B cell (primary cell): ENCODE data around the gene HYOU1. TPM values are rescaled to one million over a fixed set of nuclear protein-coding genes. Genes with fewer than 3 reads are reported as not detected.

Source experiments
- ATAC-seq: fragments of 200-7000 bp; cut with Tn5 transposase; one replicate; pipeline ENCODE4 v1.10.0; 2021; ENCODE audit warnings: low read depth, mild to moderate bottlenecking, moderate number of reproducible peaks, moderate library complexity
- CTCF ChIA-PET: fragments of 350-600 bp; sonication (Branson Sonifier 250); formaldehyde crosslinking; loops from one replicate; lab custom pipeline; 2021; ENCODE audit warnings: antibody characterized with exemption, inconsistent platforms; lab: Charles Lee
- POLR2A ChIA-PET: fragments of 350-600 bp; sonication (Branson Sonifier 250); formaldehyde crosslinking; loops from one replicate; lab custom pipeline; 2021; ENCODE audit warnings: antibody characterized with exemption; lab: Charles Lee
- DNase-seq: peaks from one replicate; pipeline ENCODE4 v3.0.0; 2013
- H2AFZ ChIP-seq: 2 replicates; pipeline ENCODE4 v1.6.1; 2012; ENCODE audit warnings: mild to moderate bottlenecking, low read depth, low read length; ENCODE audit not compliant: insufficient read depth, poor library complexity, severe bottlenecking
- H3K27ac ChIP-seq, 2 donors: 1 replicate in 1 of 2; 2 replicates in 1 of 2; pipeline ENCODE4 v1.5.1; 2012 to 2013; ENCODE audit warnings: low read length in 2 of 2, mild to moderate bottlenecking in 2 of 2, moderate library complexity in 1 of 2
- H3K27me3 ChIP-seq, 4 experiments: fragments of 200-600 bp in 1 of 4; sonication (generic) in 1 of 4; replicated peaks in 1 of 4; 1 replicate in 2 of 4; 2 replicates in 2 of 4; pipeline versions ENCODE4 v1.6.1 to v1.7.0; 2013 to 2016; ENCODE audit warnings: low read length in 3 of 4, mild to moderate bottlenecking in 2 of 4, mixed read lengths in 1 of 4, moderate library complexity in 1 of 4; ENCODE audit not compliant: insufficient read depth in 4 of 4, control insufficient read depth in 3 of 4; ENCODE audit errors: control extremely low read depth in 1 of 4
- H3K36me3 ChIP-seq, 2 experiments: replicated peaks in 1 of 2; 1 replicate in 1 of 2; 2 replicates in 1 of 2; pipeline versions ENCODE4 v1.6.1 to v1.7.1; 2013; ENCODE audit warnings: low read length in 1 of 2; ENCODE audit not compliant: insufficient read depth in 2 of 2, control insufficient read depth in 1 of 2; ENCODE audit errors: control extremely low read depth in 1 of 2, extremely low read depth in 1 of 2
- H3K4me1 ChIP-seq, 2 donors: fragments of 200-600 bp in 1 of 2; sonication (generic) in 1 of 2; 1 replicate in 1 of 2; 2 replicates in 1 of 2; pipeline versions ENCODE4 v1.5.1 to v1.6.1; 2013 to 2017; ENCODE audit warnings: low read length in 2 of 2; ENCODE audit not compliant: control insufficient read depth in 2 of 2, insufficient read depth in 2 of 2
- H3K4me2 ChIP-seq: replicated peaks from 2 replicates; pipeline ENCODE3; 2012; ENCODE audit warnings: mild to moderate bottlenecking, low read depth, low read length; ENCODE audit not compliant: poor library complexity, severe bottlenecking
- H3K4me3 ChIP-seq, 5 experiments: fragments of 200-600 bp in 1 of 5; sonication (generic) in 1 of 5; 1 replicate in 3 of 5; 2 replicates in 2 of 5; pipeline versions ENCODE4 v1.5.1 to v1.7.0; 2011 to 2016; ENCODE audit warnings: low read length in 4 of 5, mild to moderate bottlenecking in 4 of 5, low read depth in 2 of 5, control low read depth in 1 of 5, moderate library complexity in 1 of 5; ENCODE audit not compliant: insufficient read depth in 1 of 5; ENCODE audit errors: control extremely low read depth in 1 of 5, extremely low read depth in 1 of 5
- H3K79me2 ChIP-seq: fragments of 200-600 bp; sonication (generic); one replicate; pipeline ENCODE4 v1.6.0; 2016; ENCODE audit warnings: low read length; ENCODE audit not compliant: control insufficient read depth, insufficient read depth
- H3K9ac ChIP-seq: fragments of 200-600 bp; sonication (generic); 2 replicates; pipeline ENCODE4 v1.6.1; 2017; ENCODE audit warnings: mild to moderate bottlenecking, low read length, moderate library complexity
- H3K9me3 ChIP-seq, 3 donors: one replicate each; pipeline versions ENCODE4 v1.6.1 to v1.7.1; 2013; ENCODE audit warnings: low read length in 2 of 3; ENCODE audit not compliant: control insufficient read depth in 2 of 3, insufficient read depth in 1 of 3; ENCODE audit errors: control extremely low read depth in 1 of 3
- H4K20me1 ChIP-seq: 2 replicates; pipeline ENCODE4 v1.6.0; 2012; ENCODE audit warnings: mild to moderate bottlenecking, low read length; ENCODE audit not compliant: insufficient read depth, control insufficient read depth, poor library complexity, severe bottlenecking
- H3K27ac Mint-ChIP-seq: one replicate; pipeline ENCODE4 v1.8.0; 2021; ENCODE audit warnings: mixed read lengths
- H3K27me3 Mint-ChIP-seq: one replicate; pipeline ENCODE4 v1.8.0; 2021; ENCODE audit warnings: mixed read lengths
- H3K4me1 Mint-ChIP-seq: one replicate; pipeline ENCODE4 v1.8.0; 2021; ENCODE audit warnings: mixed read lengths
- H3K4me3 Mint-ChIP-seq: one replicate; pipeline ENCODE4 v1.8.0; 2021; ENCODE audit warnings: mixed read lengths
- H3K9me3 Mint-ChIP-seq: one replicate; pipeline ENCODE4 v1.8.0; 2022; ENCODE audit warnings: mixed read lengths; ENCODE audit not compliant: insufficient read depth
- CTCF ChIP-seq: fragments of 200-600 bp; IDR thresholded peaks from one replicate; pipeline ENCODE4 v1.8.0; 2022; ENCODE audit warnings: antibody characterized with exemption, mild to moderate bottlenecking
- EZH2 ChIP-seq: IDR thresholded peaks from 2 replicates; pipeline ENCODE4 v1.6.1; 2012; ENCODE audit warnings: borderline replicate concordance, low read depth, mild to moderate bottlenecking, moderate library complexity, low read length; ENCODE audit not compliant: insufficient read depth, poor library complexity, severe bottlenecking
- WGBS: methylation state at CpG from one replicate; pipeline ENCODE4 v1.1.5; 2013; ENCODE audit warnings: missing lambda C conversion rate; ENCODE audit not compliant: insufficient coverage; 5-methylcytosine and 5-hydroxymethylcytosine counted together
- intact Hi-C: fragments of 100-400 bp; cut with micrococcal nuclease; formaldehyde crosslinking; loops from one replicate; pipeline ENCODE4 v1.10.0; 2022
- polyA plus RNA-seq: library from polyadenylated mRNA; depleted of rRNA; stranded (reverse); fragments of >200 nt; gene quantifications from 2 replicates; pipeline ENCODE4 v1.2.3, GENCODE V29; 2012
- total RNA-seq, 2 donors: library from RNA; stranded (reverse); fragments of 120-200 nt in 1 of 2; gene quantifications; 1 replicate in 1 of 2; 2 replicates in 1 of 2; pipeline versions ENCODE4 v1.2.3 to v1.2.4, GENCODE V29; 2013 to 2022

The HYOU1 gene
- total and polyA plus RNA-seq, 2 donors (not counting 1 experiment from before 2014, with no cell fraction given) = 38.5 to 48.7 TPM

- Histone ChIP-seq H3K27ac (peak within 1 kb of the TSS; percentile 88 to 92), H3K4me2 (peak within 1 kb of the TSS; percentile 89), H3K79me2 (peaks cover 68% of the 10 kb centered on the region), H2AFZ (peak within 1 kb of the TSS; percentile 97), H3K27me3 (no peaks in the 10 kb centered on the region), H4K20me1 (no peaks in the 10 kb centered on the region), H3K36me3 (peaks cover 3 to 29% of the 10 kb centered on the region in 2 experiments), H3K9me3 (no peaks in the 10 kb centered on the region), H3K4me3 (peak within 1 kb of the TSS; percentile 72 to 98 (median 96)), H3K4me1 (peaks cover 15 to 28% of the 10 kb centered on the region in 2 donors), H3K9ac (peak within 1 kb of the TSS; percentile 95)
- H3K4me1 Mint-ChIP-seq = peaks cover 38% of the 10 kb centered on the region
- POLR2A ChIA-PET = interaction anchor here (0.7 to 2.2 kb wide), 13 partner anchors 10 to 495 kb away, joined by 3 to 18 read pairs (median 8); partner anchors contain the start of genes ARCN1, C2CD2L, DPAGT1 and HMBS
- under 1% methylated on average over 48 of the region's 49 CpGs for WGBS
- intact Hi-C loops = loop anchor here (1.0 kb wide), 8 partner anchors 10 to 130 kb away; partner anchors contain the start of genes HINFP, HMBS, HYOU1 and RPS25
- CTCF ChIA-PET = interaction anchor here (0.6 to 1.7 kb wide), 20 partner anchors 10 to 254 kb away, joined by 3 to 7 read pairs (median 3); partner anchors contain the start of genes C2CD2L, CBL, DPAGT1 and HINFP
- no peaks in the 10 kb centered on the region for H3K9me3 Mint-ChIP-seq
- DNase-seq (peak; percentile 97), ATAC-seq (peak; percentile 96)
- TF ChIP-seq CTCF (no peak), EZH2 (no peak)
- H3K27ac Mint-ChIP-seq = peak within 1 kb of the TSS; percentile 98
- H3K4me3 Mint-ChIP-seq = peak within 1 kb of the TSS; percentile 100
- no peaks in the 10 kb centered on the region for H3K27me3 Mint-ChIP-seq
These were observed 10.6 kb upstream of the HYOU1 start, which contains the start of gene VPS11 for GRCh38 chr11:119067371-119068222. Gene VPS11 (plus strand): TSS chr11:119067818. CDS start chr11:119067824, 6 bp downstream.
